ENCODE results near the gene CEND1.

The CEND1 gene

DNA sequence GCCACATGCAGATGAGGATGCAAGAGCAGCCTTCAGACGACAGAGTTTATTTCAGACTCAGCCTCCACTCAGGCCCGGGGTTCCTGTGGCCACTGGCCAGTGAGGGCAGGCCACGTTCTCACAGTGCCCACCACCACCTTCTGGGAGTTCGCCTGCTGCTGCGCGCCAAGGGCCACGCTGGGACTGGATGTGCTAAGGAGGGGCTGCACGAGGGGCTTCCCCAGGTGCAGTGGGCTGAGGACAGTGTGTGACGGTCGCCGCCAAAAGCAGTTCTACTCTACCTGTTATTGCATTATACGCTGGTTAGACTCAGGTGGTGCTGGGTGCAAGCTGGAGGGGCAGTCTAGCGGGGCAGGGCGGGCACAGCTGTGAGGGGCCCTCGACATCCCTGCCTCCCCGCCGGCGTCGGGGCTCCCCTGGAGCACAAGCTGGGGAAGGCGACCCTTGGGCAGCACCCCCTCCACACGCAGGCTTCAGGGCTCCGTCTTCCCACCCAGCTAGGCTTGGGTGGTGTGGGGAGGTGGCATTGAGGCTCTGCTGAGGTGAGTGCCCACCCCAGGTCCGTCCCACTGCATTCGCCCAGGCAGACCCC lies 2.7 kb downstream of the CEND1 start:
- H3K4me3 ChIP-seq (ENCODE audit: low read depth, low read length) = no peak overlapping the region
- DNase-seq (ENCODE audit: low read depth) = no peak
- TF ChIP-seq POLR2A (IDR thresholded peaks at IDR 0.05; ENCODE audit: extremely low read depth, insufficient read length) (no peak), MAX (IDR thresholded peaks at IDR 0.05; ENCODE audit: low read depth, low read length) (no peak), CTCF (IDR thresholded peaks at IDR 0.05; ENCODE audit: low read depth, low read length) (no peak), MYC (IDR thresholded peaks at IDR 0.05; ENCODE audit: low read depth, low read length) (no peak)

DNA sequence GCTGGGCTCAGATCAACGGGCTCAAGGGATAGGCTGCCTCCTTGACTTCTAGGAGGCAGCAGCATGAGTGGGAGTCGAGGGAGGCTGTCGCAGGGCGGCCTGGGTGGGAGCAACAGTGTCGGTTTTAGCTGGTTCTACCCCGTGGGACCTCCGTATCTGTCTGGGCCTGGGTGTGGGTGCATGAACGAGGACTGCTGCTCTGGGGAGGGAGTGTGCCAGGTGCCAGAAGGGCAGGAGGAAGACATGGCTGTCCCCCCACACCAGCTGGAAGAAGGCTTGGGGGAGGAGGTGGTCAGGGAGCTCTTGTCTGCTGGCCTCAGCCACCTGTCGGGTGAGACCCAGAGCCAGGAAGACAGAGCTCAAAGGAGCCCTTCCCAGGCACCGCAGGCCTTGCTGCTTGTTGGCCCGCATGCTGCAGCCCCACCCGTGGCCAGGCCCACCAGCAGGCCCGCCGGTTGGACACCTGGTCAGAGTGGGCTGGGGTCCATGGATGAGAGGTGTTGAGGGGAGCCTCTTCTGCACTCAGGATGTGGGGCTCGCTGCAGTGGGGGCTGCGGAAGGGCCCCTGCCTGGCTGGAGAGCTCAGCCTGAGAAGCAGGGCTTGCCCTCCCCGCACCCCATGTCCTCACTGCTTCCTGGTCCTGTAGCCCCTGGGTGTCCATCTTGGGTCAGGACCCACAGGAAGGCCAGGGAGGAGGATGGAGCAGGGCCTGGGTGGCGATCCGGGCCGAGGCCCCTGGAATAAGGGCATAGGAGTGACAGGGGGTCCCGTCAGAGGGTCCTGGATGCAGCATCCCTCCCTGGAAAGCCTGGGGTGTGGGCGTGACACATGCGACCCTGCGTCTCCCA lies 3.4 kb downstream of the CEND1 start:
- TF ChIP-seq MYC (IDR thresholded peaks at IDR 0.05; ENCODE audit: low read depth, low read length) (no peak), CTCF (IDR thresholded peaks at IDR 0.05; ENCODE audit: low read depth, low read length) (no peak), POLR2A (IDR thresholded peaks at IDR 0.05; ENCODE audit: extremely low read depth, insufficient read length) (no peak), MAX (IDR thresholded peaks at IDR 0.05; ENCODE audit: low read depth, low read length) (no peak)
- H3K4me3 ChIP-seq (ENCODE audit: low read depth, low read length) = no peak overlapping the region
- DNase-seq (ENCODE audit: low read depth) = peak; percentile 70

DNA sequence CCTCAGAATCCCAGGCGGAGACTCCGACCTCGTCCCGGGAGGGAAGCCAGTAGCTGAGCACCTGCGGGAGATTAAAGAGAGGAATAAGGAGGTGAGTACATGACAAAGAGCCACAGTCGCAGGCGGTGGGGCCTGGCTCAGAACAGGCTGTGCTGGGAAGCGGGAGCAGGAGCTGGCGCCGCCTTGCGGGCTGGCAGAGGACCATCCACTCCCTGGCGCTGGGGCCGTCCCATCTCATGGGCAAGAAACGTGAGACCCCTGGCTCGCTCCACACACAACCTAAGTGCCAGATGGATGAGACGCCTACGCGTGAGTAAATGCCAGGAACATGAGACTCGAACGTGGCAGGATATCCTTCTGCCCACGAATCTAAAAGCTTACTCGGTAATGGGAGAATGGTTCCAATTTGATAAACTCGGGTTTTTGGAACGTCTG lies 6.3 kb downstream of the CEND1 start:
- DNase-seq (ENCODE audit: low read depth) = no peak
- TF ChIP-seq CTCF (IDR thresholded peaks at IDR 0.05; ENCODE audit: low read depth, low read length) (no peak), MAX (IDR thresholded peaks at IDR 0.05; ENCODE audit: low read depth, low read length) (no peak), POLR2A (IDR thresholded peaks at IDR 0.05; ENCODE audit: extremely low read depth, insufficient read length) (no peak), MYC (IDR thresholded peaks at IDR 0.05; ENCODE audit: low read depth, low read length) (no peak)
- H3K4me3 ChIP-seq (ENCODE audit: low read depth, low read length) = no peak overlapping the region

DNA sequence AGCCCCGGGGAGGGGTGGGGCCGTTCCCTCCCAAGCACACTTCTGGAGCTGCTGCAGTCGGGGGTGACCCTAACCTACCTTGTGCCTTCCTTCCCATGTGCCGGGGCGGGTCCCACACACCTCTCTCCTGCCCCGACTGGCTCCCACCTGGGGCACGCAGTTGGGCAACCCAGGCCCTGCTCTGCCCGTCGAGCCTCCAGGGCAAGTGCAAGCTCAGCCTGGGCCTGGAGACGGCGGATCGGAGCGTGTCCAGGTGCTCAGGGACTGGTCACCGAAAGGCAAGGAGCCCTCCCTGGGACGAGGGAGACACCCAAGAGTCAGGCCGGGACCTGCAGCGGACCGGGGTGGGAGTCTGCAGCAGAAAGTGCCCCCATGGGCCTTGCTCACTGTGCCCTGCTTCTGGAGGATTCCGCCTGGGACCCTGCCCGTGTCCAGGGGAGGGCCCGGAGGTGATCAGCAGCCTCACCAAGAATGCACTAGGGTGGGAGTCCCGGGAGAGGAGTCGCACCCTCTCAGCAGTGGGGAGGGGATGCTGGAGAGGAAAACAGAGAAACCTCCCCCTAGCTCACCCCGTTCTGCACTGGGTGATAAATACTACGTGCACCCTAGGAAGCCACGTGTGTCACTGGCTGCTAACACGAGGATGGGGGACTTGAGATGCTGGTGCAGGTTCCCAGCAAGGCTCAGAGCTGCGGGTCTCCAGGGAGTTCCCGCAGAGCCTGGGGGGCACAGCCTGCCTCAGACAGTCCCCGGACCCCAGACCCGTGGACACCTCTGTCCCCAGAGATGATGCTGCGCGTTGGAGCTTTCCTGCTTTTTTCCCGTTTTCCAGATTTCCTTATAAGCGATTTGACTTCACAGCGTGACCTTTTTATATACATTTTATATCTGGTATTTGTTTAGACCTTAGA lies 7.4 kb downstream of the CEND1 start:
- no peak for DNase-seq (ENCODE audit: low read depth)
- TF ChIP-seq MYC (IDR thresholded peaks at IDR 0.05; ENCODE audit: low read depth, low read length) (no peak), MAX (IDR thresholded peaks at IDR 0.05; ENCODE audit: low read depth, low read length) (no peak), CTCF (IDR thresholded peaks at IDR 0.05; ENCODE audit: low read depth, low read length) (no peak)
- H3K4me3 ChIP-seq (ENCODE audit: low read depth, low read length) = no peak overlapping the region

GRCh38 chr11:779955-780532 lies 9.8 kb downstream of the CEND1 start:
- TF ChIP-seq POLR2A (IDR thresholded peaks at IDR 0.05; ENCODE audit: extremely low read depth, insufficient read length) (no peak), MYC (IDR thresholded peaks at IDR 0.05; ENCODE audit: low read depth, low read length) (no peak)
- H3K4me3 ChIP-seq (ENCODE audit: low read depth, low read length) = no peak overlapping the region
- DNase-seq (ENCODE audit: low read depth) = no peak
